ENCODE results near the gene CCDC107. TPM values are rescaled to one million over a fixed set of nuclear protein-coding genes. Genes with fewer than 3 reads are reported as not detected.

Gene CCDC107
- total and polyA plus RNA-seq, 2 of the 13 experiments (the other 11 are each of a cell fraction or from before 2014, with no cell fraction given): 7.1 to 15.2 TPM

GRCh38 chr9:35651956-35652828 lies 5.9 kb upstream of the CCDC107 start (continued):
- no peak for TF ChIP-seq ZNF337 (CRISPR knock-in tag; IDR thresholded peaks at IDR 0.05; ENCODE audit: borderline replicate concordance, low read depth)
- TF ChIP-seq TEF (CRISPR knock-in tag; IDR thresholded peaks at IDR 0.05): no peak
- no peak for TF ChIP-seq U2AF2 (IDR thresholded peaks at IDR 0.05; ENCODE audit: low read depth, low read length)
- no peak for TF ChIP-seq NFIC (IDR thresholded peaks at IDR 0.05; ENCODE audit: low read length)
- no peak for TF ChIP-seq GATAD1 (CRISPR knock-in tag; IDR thresholded peaks at IDR 0.05)
- TF ChIP-seq CHD2 (IDR thresholded peaks at IDR 0.05; ENCODE audit: low read depth, low read length): no peak
- no peak for TF ChIP-seq ZNF562 (CRISPR knock-in tag; IDR thresholded peaks at IDR 0.05; ENCODE audit: borderline replicate concordance)
- no peak for TF ChIP-seq HOXA5 (CRISPR knock-in tag; IDR thresholded peaks at IDR 0.05)
- TF ChIP-seq RAD21 (CRISPR knock-in tag; IDR thresholded peaks at IDR 0.05): no peak
- TF ChIP-seq PRDM15 (CRISPR knock-in tag; IDR thresholded peaks at IDR 0.05): no peak
- 0 out of 2 replicates have a peak, but pooled peaks have one; percentile 48 for TF ChIP-seq ZMYM2 (CRISPR knock-in tag; IDR thresholded peaks at IDR 0.05)
- TF ChIP-seq ZZZ3 (CRISPR knock-in tag; IDR thresholded peaks at IDR 0.05; ENCODE audit: borderline replicate concordance): no peak
- TF ChIP-seq FOXP1 (IDR thresholded peaks at IDR 0.05): no peak
- TF ChIP-seq FOXP1 (CRISPR knock-in tag; IDR thresholded peaks at IDR 0.05): 0 out of 2 replicates have a peak, but pooled peaks have one; percentile 28
- no peak for TF ChIP-seq SKIL (CRISPR knock-in tag; IDR thresholded peaks at IDR 0.05; ENCODE audit: borderline replicate concordance)
- TF ChIP-seq ZBTB14 (CRISPR knock-in tag; IDR thresholded peaks at IDR 0.05): no peak
- no peak for TF ChIP-seq ZNF512B (CRISPR knock-in tag; IDR thresholded peaks at IDR 0.05; ENCODE audit: borderline replicate concordance)
- TF ChIP-seq KDM2A (CRISPR knock-in tag; IDR thresholded peaks at IDR 0.05; ENCODE audit: borderline replicate concordance, low read depth): peak; percentile 23; the same call in 1 of the 2 replicates
- no peak for TF ChIP-seq KMT2A (CRISPR knock-in tag; IDR thresholded peaks at IDR 0.05)
